ENCODE results near the gene EFEMP1. TPM values are rescaled to one million over a fixed set of nuclear protein-coding genes. Genes with fewer than 3 reads are reported as not detected.

The EFEMP1 gene
- total RNA-seq, 1 experiment from 2014 or later, result 0.15 TPM

GRCh38 chr2:55880416-55881143 is 43.0 kb downstream of the EFEMP1 start:
- no peaks in the 10 kb centered on the region for H3K36me3 ChIP-seq (ENCODE audit: insufficient read depth, low read length, poor library complexity, severe bottlenecking)
- BruUV-seq (replicated peaks), result no TSS peak
- POLR2A ChIA-PET (ENCODE audit: low non-redundant PET), result no interaction called here

DNA sequence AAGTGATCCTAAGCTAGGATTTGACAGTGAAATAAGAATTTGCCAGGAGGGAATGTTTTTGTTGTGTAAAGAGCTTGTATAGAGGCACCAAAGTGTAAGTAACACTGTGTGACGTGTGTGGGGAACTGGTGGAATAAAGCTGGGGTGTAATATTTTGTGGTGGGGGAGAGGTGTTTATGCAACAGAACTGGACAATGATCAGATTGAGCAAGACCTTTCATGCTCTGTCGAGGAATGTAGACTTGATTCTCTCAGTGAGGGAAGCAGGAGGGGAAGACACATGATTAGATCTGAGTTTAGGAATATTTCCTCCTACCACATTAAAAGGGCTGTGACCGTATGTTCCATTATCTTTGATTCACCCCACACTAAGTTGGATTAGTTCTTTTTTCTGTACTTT is 43.6 kb downstream of the EFEMP1 start:
- H3K4me3 ChIP-seq (ENCODE audit: low read depth, low read length, poor library complexity, severe bottlenecking), result no peak overlapping the region
- no peaks in the 10 kb centered on the region for H3K9me3 ChIP-seq (ENCODE audit: low read depth, low read length, poor library complexity, severe bottlenecking)
- no peaks in the 10 kb centered on the region for H3K36me3 ChIP-seq (ENCODE audit: insufficient read depth, low read length, poor library complexity, severe bottlenecking)
- BruUV-seq (replicated peaks), result no TSS peak
- H3K27me3 ChIP-seq (replicated peaks; ENCODE audit: insufficient read depth, low read depth, low read length, poor library complexity), result no peaks in the 10 kb centered on the region
- DNase-seq (ENCODE audit: low spot score), result no peak
- no peak overlapping the region for H3K27ac ChIP-seq (ENCODE audit: low read depth, low read length, poor library complexity, severe bottlenecking)
- H3K4me1 ChIP-seq (ENCODE audit: insufficient read depth, low read length, poor library complexity, severe bottlenecking), result peaks cover 1% of the 10 kb centered on the region
- ChIA-PET POLR2A (ENCODE audit: low non-redundant PET) (no interaction called here), CTCF (no interaction called here)
- no peak for TF ChIP-seq EZH2 (IDR thresholded peaks at IDR 0.05; ENCODE audit: borderline replicate concordance, low read depth, low read length, poor library complexity, severe bottlenecking)
- TF ChIP-seq CTCF (conservative IDR thresholded peaks at IDR 0.05; ENCODE audit: low read depth, low read length), result no peak
- intact Hi-C loops (cut with micrococcal nuclease; ENCODE audit: unreplicated experiment), result no loop called here

More at GRCh38 chr2:55880416-55881143, 43.0 kb downstream of the EFEMP1 start:
- no peak overlapping the region for H3K4me3 ChIP-seq (ENCODE audit: low read depth, low read length, poor library complexity, severe bottlenecking)
- H3K4me1 ChIP-seq (ENCODE audit: insufficient read depth, low read length, poor library complexity, severe bottlenecking), result peaks cover 7% of the 10 kb centered on the region
- no peaks in the 10 kb centered on the region for H3K9me3 ChIP-seq (ENCODE audit: low read depth, low read length, poor library complexity, severe bottlenecking)
- intact Hi-C loops (cut with micrococcal nuclease; ENCODE audit: unreplicated experiment), result no loop called here
- H3K27me3 ChIP-seq (replicated peaks; ENCODE audit: insufficient read depth, low read depth, low read length, poor library complexity), result no peaks in the 10 kb centered on the region
- CTCF ChIA-PET, result no interaction called here
- TF ChIP-seq EZH2 (IDR thresholded peaks at IDR 0.05; ENCODE audit: borderline replicate concordance, low read depth, low read length, poor library complexity, severe bottlenecking) (no peak), CTCF (conservative IDR thresholded peaks at IDR 0.05; ENCODE audit: low read depth, low read length) (no peak)
- no peak overlapping the region for H3K27ac ChIP-seq (ENCODE audit: low read depth, low read length, poor library complexity, severe bottlenecking)
- DNase-seq (ENCODE audit: low spot score), result no peak

GRCh38 chr2:55877087-55877436 is 46.5 kb downstream of the EFEMP1 start:
- no peaks in the 10 kb centered on the region for H3K27me3 ChIP-seq (replicated peaks; ENCODE audit: insufficient read depth, low read depth, low read length, poor library complexity)
- intact Hi-C loops (cut with micrococcal nuclease; ENCODE audit: unreplicated experiment), result no loop called here
- no peaks in the 10 kb centered on the region for H3K36me3 ChIP-seq (ENCODE audit: insufficient read depth, low read length, poor library complexity, severe bottlenecking)
- TF ChIP-seq CTCF (conservative IDR thresholded peaks at IDR 0.05; ENCODE audit: low read depth, low read length), result no peak
- no peak overlapping the region for H3K4me3 ChIP-seq (ENCODE audit: low read depth, low read length, poor library complexity, severe bottlenecking)
- DNase-seq (ENCODE audit: low spot score), result no peak
- BruUV-seq (replicated peaks), result no TSS peak
- no peak overlapping the region for H3K27ac ChIP-seq (ENCODE audit: low read depth, low read length, poor library complexity, severe bottlenecking)
- CTCF ChIA-PET, result no interaction called here
- H3K4me1 ChIP-seq (ENCODE audit: insufficient read depth, low read length, poor library complexity, severe bottlenecking), result no peaks in the 10 kb centered on the region
- no peaks in the 10 kb centered on the region for H3K9me3 ChIP-seq (ENCODE audit: low read depth, low read length, poor library complexity, severe bottlenecking)
- POLR2A ChIA-PET (ENCODE audit: low non-redundant PET), result no interaction called here

Measured in A673 (cell line).